Measurements from ENCODE around the gene RPL15. TPM values are rescaled to one million over a fixed set of nuclear protein-coding genes. Genes with fewer than 3 reads are reported as not detected.

Gene RPL15
- total RNA-seq, 2 experiments from 2014 or later, result 2,355 to 2,390 TPM

- intact Hi-C loops (cut with micrococcal nuclease; ENCODE audit: unreplicated experiment), result no loop called here
- H2AFZ ChIP-seq (ENCODE audit: low read length), result no peak overlapping the region
- H3K27ac ChIP-seq (ENCODE audit: low read depth, low read length, poor library complexity, severe bottlenecking), result no peak overlapping the region
- no peak overlapping the region for H3K4me3 ChIP-seq (ENCODE audit: low read depth, low read length, poor library complexity, severe bottlenecking)
- DNase-seq (ENCODE audit: low spot score), result no peak
- CTCF ChIA-PET (ENCODE audit: unreplicated experiment), result no interaction called here
- peaks cover 1% of the 10 kb centered on the region for H3K4me1 ChIP-seq (ENCODE audit: insufficient read depth, low read length, poor library complexity, severe bottlenecking)
- no peaks in the 10 kb centered on the region; the same call in 1 of the 2 replicates for H3K79me2 ChIP-seq (ENCODE audit: insufficient read depth, low read depth, low read length)
- no TSS peak for BruUV-seq (replicated peaks)
- H3K4me2 ChIP-seq (ENCODE audit: low read length), result no peak overlapping the region
- peaks cover 30% of the 10 kb centered on the region for H3K36me3 ChIP-seq (ENCODE audit: insufficient read depth, low read length)
- no peaks in the 10 kb centered on the region for H3K9me2 ChIP-seq (ENCODE audit: insufficient read depth, low read length)
- no peak for TF ChIP-seq CTCF (conservative IDR thresholded peaks at IDR 0.05; ENCODE audit: low read length)
- no peak for TF ChIP-seq EZH2phosphoT487 (IDR thresholded peaks at IDR 0.05; ENCODE audit: borderline replicate concordance, low read depth, low read length)
- POLR2A ChIA-PET, result interaction anchor here (1.3 kb wide), 1 partner anchor 8 kb away, joined by 6 read pairs; no protein-coding TSS in a partner anchor
- H3K9me3 ChIP-seq (ENCODE audit: low read length), result no peaks in the 10 kb centered on the region
- 0 out of 2 replicates have a peak, but pooled peaks cover 9% of the 10 kb centered on the region for H4K20me1 ChIP-seq (ENCODE audit: insufficient read depth, low read length)
These were observed 34.4 kb upstream of the RPL15 start for GRCh38 chr3:23882487-23882918.

- Histone ChIP-seq H3K9me3 (ENCODE audit: low read length) (no peaks in the 10 kb centered on the region), H3K4me3 (ENCODE audit: low read depth, low read length, poor library complexity, severe bottlenecking) (no peak overlapping the region), H3K79me2 (ENCODE audit: insufficient read depth, low read depth, low read length) (no peaks in the 10 kb centered on the region), H2AFZ (ENCODE audit: low read length) (no peak overlapping the region), H3K27ac (ENCODE audit: low read depth, low read length, poor library complexity, severe bottlenecking) (no peak overlapping the region), H3K4me1 (ENCODE audit: insufficient read depth, low read length, poor library complexity, severe bottlenecking) (peaks cover 11% of the 10 kb centered on the region), H3K9me2 (ENCODE audit: insufficient read depth, low read length) (no peaks in the 10 kb centered on the region), H3K36me3 (ENCODE audit: insufficient read depth, low read length) (peaks cover 36% of the 10 kb centered on the region), H3K4me2 (ENCODE audit: low read length) (no peak overlapping the region), H4K20me1 (ENCODE audit: insufficient read depth, low read length) (peaks cover 20% of the 10 kb centered on the region; the same call in 1 of the 2 replicates)
- no peak for DNase-seq (ENCODE audit: low spot score)
- ChIA-PET CTCF (ENCODE audit: unreplicated experiment) (no interaction called here), POLR2A (interaction anchor here (0.5 kb wide), 1 partner anchor 34 kb away, joined by 4 read pairs; no protein-coding TSS in a partner anchor)
- intact Hi-C loops (cut with micrococcal nuclease; ENCODE audit: unreplicated experiment), result no loop called here
- BruUV-seq (replicated peaks), result no TSS peak
- TF ChIP-seq CTCF (conservative IDR thresholded peaks at IDR 0.05; ENCODE audit: low read length) (peak; percentile 42), EZH2phosphoT487 (IDR thresholded peaks at IDR 0.05; ENCODE audit: borderline replicate concordance, low read depth, low read length) (no peak)
These were observed 32.5 kb upstream of the RPL15 start for GRCh38 chr3:23884481-23884880.

- ChIA-PET POLR2A (interaction anchor here (0.5 kb wide), 1 partner anchor 35 kb away, joined by 4 read pairs; no protein-coding TSS in a partner anchor), CTCF (ENCODE audit: unreplicated experiment) (no interaction called here)
- Histone ChIP-seq H3K4me1 (ENCODE audit: insufficient read depth, low read length, poor library complexity, severe bottlenecking) (peaks cover 11% of the 10 kb centered on the region), H3K4me3 (ENCODE audit: low read depth, low read length, poor library complexity, severe bottlenecking) (no peak overlapping the region), H3K9me2 (ENCODE audit: insufficient read depth, low read length) (no peaks in the 10 kb centered on the region), H3K79me2 (ENCODE audit: insufficient read depth, low read depth, low read length) (no peaks in the 10 kb centered on the region), H4K20me1 (ENCODE audit: insufficient read depth, low read length) (peaks cover 20% of the 10 kb centered on the region; the same call in 1 of the 2 replicates), H3K27ac (ENCODE audit: low read depth, low read length, poor library complexity, severe bottlenecking) (no peak overlapping the region), H2AFZ (ENCODE audit: low read length) (no peak overlapping the region), H3K4me2 (ENCODE audit: low read length) (no peak overlapping the region), H3K36me3 (ENCODE audit: insufficient read depth, low read length) (peaks cover 42% of the 10 kb centered on the region), H3K9me3 (ENCODE audit: low read length) (no peaks in the 10 kb centered on the region)
- TF ChIP-seq CTCF (conservative IDR thresholded peaks at IDR 0.05; ENCODE audit: low read length) (no peak), EZH2phosphoT487 (IDR thresholded peaks at IDR 0.05; ENCODE audit: borderline replicate concordance, low read depth, low read length) (no peak)
- BruUV-seq (replicated peaks), result no TSS peak
- DNase-seq (ENCODE audit: low spot score), result no peak
- intact Hi-C loops (cut with micrococcal nuclease; ENCODE audit: unreplicated experiment), result no loop called here
These were observed 31.7 kb upstream of the RPL15 start for GRCh38 chr3:23885210-23885609.

All from OCI-LY7 (cell line).